IMR-90 (cell line): ENCODE measurements around the gene MTUS2.

ENCODE experiments used
- MAFK ChIP-seq: IDR thresholded peaks from 2 replicates; pipeline ENCODE4 v1.6.1; 2012; ENCODE audit warnings: low read depth, low read length, improper control_type of control experiment
- MAZ ChIP-seq: IDR thresholded peaks from 2 replicates; pipeline ENCODE4 v1.6.1; 2012; ENCODE audit warnings: low read depth, mild to moderate bottlenecking, low read length, improper control_type of control experiment, moderate library complexity, borderline replicate concordance
- POLR2A ChIP-seq: IDR thresholded peaks from 2 replicates; pipeline ENCODE4 v1.6.1; 2012; ENCODE audit warnings: mild to moderate bottlenecking, low read depth, low read length
- RAD21 ChIP-seq: IDR thresholded peaks from 2 replicates; pipeline ENCODE4 v1.6.1; 2012; ENCODE audit warnings: low read length, improper control_type of control experiment
- RCOR1 ChIP-seq: IDR thresholded peaks from 2 replicates; pipeline ENCODE4 v1.6.1; 2012; ENCODE audit warnings: mild to moderate bottlenecking, low read length, improper control_type of control experiment; ENCODE audit not compliant: insufficient replicate concordance
- RFX5 ChIP-seq: IDR thresholded peaks from 2 replicates; pipeline ENCODE4 v1.8.0; 2012; ENCODE audit warnings: low read depth, mild to moderate bottlenecking, low read length, moderate library complexity
- SMC3 ChIP-seq: fragments of 150-350 bp; IDR thresholded peaks from 2 replicates; pipeline ENCODE4 v1.6.1; 2016; ENCODE audit warnings: low read depth, mild to moderate bottlenecking, antibody characterized with exemption, low read length, moderate library complexity
- TF ChIP-seq, protein P1 (sequence below): conservative IDR thresholded peaks from 2 replicates; pipeline ENCODE4 v1.5.1; 2012; ENCODE audit warnings: mild to moderate bottlenecking, low read depth, low read length, improper control_type of control experiment

DNA sequence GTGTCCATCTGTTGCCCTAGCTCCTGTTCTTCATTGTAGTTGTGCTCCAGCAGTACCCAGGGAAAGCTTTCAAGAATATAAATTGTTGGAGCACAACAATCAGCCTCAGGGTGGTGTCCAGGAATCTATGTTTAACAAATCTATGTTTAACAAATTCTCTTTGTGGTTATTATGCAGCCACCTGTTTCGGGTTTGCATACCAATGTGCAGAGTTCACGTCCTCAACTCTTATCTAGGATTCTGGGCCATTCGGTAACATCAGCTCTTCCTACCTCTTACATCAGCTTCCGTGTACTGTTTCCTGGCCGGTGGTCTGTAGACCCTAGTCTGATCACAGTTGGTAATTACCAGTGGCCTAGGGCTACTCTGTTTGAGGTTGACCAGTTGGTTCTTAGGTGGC lies 17.0 kb downstream of the MTUS2 start:
- no peak for TF ChIP-seq RAD21
- TF ChIP-seq MAZ, result no peak
- TF ChIP-seq, protein P1, sequence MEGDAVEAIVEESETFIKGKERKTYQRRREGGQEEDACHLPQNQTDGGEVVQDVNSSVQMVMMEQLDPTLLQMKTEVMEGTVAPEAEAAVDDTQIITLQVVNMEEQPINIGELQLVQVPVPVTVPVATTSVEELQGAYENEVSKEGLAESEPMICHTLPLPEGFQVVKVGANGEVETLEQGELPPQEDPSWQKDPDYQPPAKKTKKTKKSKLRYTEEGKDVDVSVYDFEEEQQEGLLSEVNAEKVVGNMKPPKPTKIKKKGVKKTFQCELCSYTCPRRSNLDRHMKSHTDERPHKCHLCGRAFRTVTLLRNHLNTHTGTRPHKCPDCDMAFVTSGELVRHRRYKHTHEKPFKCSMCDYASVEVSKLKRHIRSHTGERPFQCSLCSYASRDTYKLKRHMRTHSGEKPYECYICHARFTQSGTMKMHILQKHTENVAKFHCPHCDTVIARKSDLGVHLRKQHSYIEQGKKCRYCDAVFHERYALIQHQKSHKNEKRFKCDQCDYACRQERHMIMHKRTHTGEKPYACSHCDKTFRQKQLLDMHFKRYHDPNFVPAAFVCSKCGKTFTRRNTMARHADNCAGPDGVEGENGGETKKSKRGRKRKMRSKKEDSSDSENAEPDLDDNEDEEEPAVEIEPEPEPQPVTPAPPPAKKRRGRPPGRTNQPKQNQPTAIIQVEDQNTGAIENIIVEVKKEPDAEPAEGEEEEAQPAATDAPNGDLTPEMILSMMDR, result no peak
- TF ChIP-seq POLR2A, result no peak
- TF ChIP-seq SMC3, result no peak
- no peak for TF ChIP-seq MAFK
- TF ChIP-seq RFX5, result no peak
- TF ChIP-seq RCOR1, result no peak
